K562 (cell line): ENCODE measurements around the gene NPDC1. TPM values are rescaled to one million over a fixed set of nuclear protein-coding genes. Genes with fewer than 3 reads are reported as not detected.

ENCODE experiments used
- CBX1 ChIP-seq: sonication (generic); IDR thresholded peaks from 2 replicates; pipeline ENCODE4 v1.6.1; 2016; ENCODE audit warnings: antibody characterized with exemption, low read depth, mild to moderate bottlenecking
- CTCF ChIP-seq, 3 experiments: IDR thresholded peaks in 2 of 3; conservative IDR thresholded peaks in 1 of 3; 2 replicates each; pipeline ENCODE4 v1.5.1; 2011 to 2012; ENCODE audit warnings: low read length in 3 of 3, mild to moderate bottlenecking in 3 of 3, control low read depth in 2 of 3, improper control_type of control experiment in 1 of 3, inconsistent platforms in 1 of 3, low read depth in 1 of 3, mixed read lengths in 1 of 3, moderate library complexity in 1 of 3; ENCODE audit not compliant: insufficient read depth in 2 of 3
- FOXP1 ChIP-seq: sonication (generic); formaldehyde crosslinking; IDR thresholded peaks from 2 replicates; pipeline ENCODE4 v1.8.0; 2022; ENCODE audit warnings: mild to moderate bottlenecking, missing genetic modification reagents
- GTF2F1 ChIP-seq: IDR thresholded peaks from 2 replicates; pipeline ENCODE4 v1.6.1; 2011; ENCODE audit warnings: low read depth, low read length, improper control_type of control experiment
- HDAC3 ChIP-seq: fragments of 450-650 bp; IDR thresholded peaks from 2 replicates; pipeline ENCODE4 v1.6.1; 2018; ENCODE audit warnings: borderline replicate concordance, mild to moderate bottlenecking, moderate library complexity; ENCODE audit not compliant: partially characterized antibody
- KAT2B ChIP-seq: IDR thresholded peaks from one replicate; pipeline ENCODE4 v1.6.1; 2012; ENCODE audit warnings: low read depth, mild to moderate bottlenecking, control low read depth, inconsistent platforms, low read length, moderate library complexity
- MTA3 ChIP-seq: fragments of 450-650 bp; formaldehyde crosslinking; IDR thresholded peaks from 2 replicates; pipeline ENCODE4 v1.6.1; 2017; ENCODE audit warnings: mild to moderate bottlenecking, borderline replicate concordance
- NEUROD1 ChIP-seq: fragments of 150-350 bp; IDR thresholded peaks from 2 replicates; pipeline ENCODE4 v1.6.1; 2014; ENCODE audit warnings: borderline replicate concordance, low read length, low read depth; ENCODE audit not compliant: partially characterized antibody
- NONO ChIP-seq, 2 experiments: fragments of 200-400 bp in 1 of 2; fragments of 450-650 bp in 1 of 2; formaldehyde crosslinking in 1 of 2; IDR thresholded peaks; 2 replicates each; pipeline ENCODE4 v1.6.1; 2017; ENCODE audit warnings: low read depth in 2 of 2, mild to moderate bottlenecking in 2 of 2, moderate library complexity in 2 of 2, low read length in 1 of 2
- NR2C1 ChIP-seq, 2 experiments: fragments of 450-650 bp; IDR thresholded peaks; 2 replicates each; pipeline ENCODE4 v1.6.1; 2017; ENCODE audit warnings: mild to moderate bottlenecking in 2 of 2, antibody characterized with exemption in 1 of 2, inconsistent platforms in 1 of 2, missing compliant biosample characterization in 1 of 2, missing genetic modification characterization in 1 of 2
- NR2F6 ChIP-seq: fragments of 450-650 bp; formaldehyde crosslinking; IDR thresholded peaks from 2 replicates; pipeline ENCODE4 v1.4.0; 2020; ENCODE audit warnings: mild to moderate bottlenecking
- POLR3G ChIP-seq: IDR thresholded peaks from 2 replicates; pipeline ENCODE4 v1.6.1; 2011; ENCODE audit not compliant: insufficient read length, insufficient replicate concordance; ENCODE audit errors: extremely low read depth
- YBX1 ChIP-seq: fragments of 450-650 bp; IDR thresholded peaks from 2 replicates; pipeline ENCODE4 v1.7.1; 2016; ENCODE audit warnings: mild to moderate bottlenecking
- ZNF121 ChIP-seq: sonication (generic); formaldehyde crosslinking; conservative IDR thresholded peaks from 2 replicates; pipeline ENCODE4 v1.8.0; 2022; ENCODE audit warnings: missing genetic modification reagents
- ZNF165 ChIP-seq: fragments of 250-450 bp; sonication (Bioruptor Pico); IDR thresholded peaks from 2 replicates; pipeline ENCODE4 v1.4.0; 2020; ENCODE audit warnings: borderline replicate concordance
- ZNF263 ChIP-seq: sonication (generic); formaldehyde crosslinking; IDR thresholded peaks from 2 replicates; pipeline ENCODE4 v1.8.0; 2022; ENCODE audit warnings: mild to moderate bottlenecking, missing genetic modification reagents, borderline replicate concordance
- ZNF589 ChIP-seq: fragments of 200-800 bp; sonication (Bioruptor generic); IDR thresholded peaks from 2 replicates; pipeline ENCODE4 v1.6.1; 2016; ENCODE audit warnings: low read depth, missing genetic modification characterization, missing compliant biosample characterization
- ZNF609 ChIP-seq: sonication (generic); formaldehyde crosslinking; IDR thresholded peaks from 2 replicates; pipeline ENCODE4 v1.8.1; 2023; ENCODE audit warnings: missing genetic modification reagents, mild to moderate bottlenecking, borderline replicate concordance
- polyA plus RNA-seq, 8 experiments: library from polyadenylated mRNA; depleted of rRNA in 4 of 8; stranded (reverse) in 5 of 8; unstranded in 3 of 8; fragments of >200 nt; fragmentation: Nextera tagmentation in 2 of 8; fragmentation: Illumina TruSeq in 1 of 8; extraction: Ambion mirVana in 2 of 8; extraction: Trizol in 1 of 8; gene quantifications; 2 replicates each; pipeline versions ENCODE4 v1.2.1 to v1.2.3, GENCODE V29; 2011 to 2014; ENCODE audit warnings: inconsistent platforms in 1 of 8, missing spikeins in 1 of 8
- total RNA-seq, 7 experiments: library from RNA; depleted of rRNA in 6 of 7; stranded (reverse); fragments of >200 nt in 6 of 7; fragmentation: Illumina TruSeq in 2 of 7; extraction: Trizol in 2 of 7; gene quantifications; 2 replicates each; pipeline versions ENCODE4 v1.2.1 to v1.2.3, GENCODE V29; 2011 to 2021; ENCODE audit warnings: low replicate concordance in 1 of 7

NPDC1 gene
- total and polyA plus RNA-seq, 9 of the 15 experiments (the other 6 are each of a cell fraction or from before 2014, with no cell fraction given): 0.06 to 2.1 (median 0.53) TPM; not detected in 3

- TF ChIP-seq NEUROD1: peak; percentile 18
- no peak for TF ChIP-seq YBX1
- TF ChIP-seq NR2F6 (CRISPR knock-in tag): no peak
- TF ChIP-seq KAT2B: no peak
- 0 out of 2 replicates have a peak, but pooled peaks have one; percentile 17 for TF ChIP-seq CBX1
- TF ChIP-seq NR2C1 (IDR thresholded peaks at IDR 0.05): no peak
- TF ChIP-seq NR2C1 (tag; IDR thresholded peaks at IDR 0.05): no peak
- TF ChIP-seq ZNF121 (CRISPR knock-in tag): no peak
- peak; percentile 56; the same call in 1 of the 2 replicates for TF ChIP-seq MTA3
- TF ChIP-seq HDAC3: peak; percentile 100
- no peak for TF ChIP-seq ZNF263 (CRISPR knock-in tag)
- peak in 1 of 3 experiments; percentile 5; a peak in 2 of 6 replicates for TF ChIP-seq CTCF (IDR thresholded peaks at IDR 0.05 in 2 of 3, conservative IDR thresholded peaks at IDR 0.05 in 1 of 3; ENCODE audit: insufficient read depth in 2 of 3, low read depth in 1 of 3, low read length in 3 of 3)
- no peak; a peak in 1 of 4 replicates for TF ChIP-seq NONO (IDR thresholded peaks at IDR 0.05; ENCODE audit: low read depth in 2 of 2, low read length in 1 of 2)
- peak; percentile 51; the same call in 1 of the 2 replicates for TF ChIP-seq FOXP1 (CRISPR knock-in tag)
- TF ChIP-seq ZNF589: no peak
- 0 out of 2 replicates have a peak, but pooled peaks have one; percentile 14 for TF ChIP-seq ZNF609 (CRISPR knock-in tag)
- TF ChIP-seq ZNF165 (CRISPR knock-in tag): no peak
- TF ChIP-seq GTF2F1: no peak
- no peak for TF ChIP-seq POLR3G
Measured at GRCh38 chr9:137086531-137087408, 40.8 kb upstream of the NPDC1 start, which contains the start of gene MAN1B1 (continued).
